HEK293 (cell line): ENCODE measurements around the gene MYO1B.

Source experiments
- CTCF ChIA-PET: fragments of 350-600 bp; formaldehyde crosslinking; extraction: SDS; loops from one replicate; lab custom pipeline; 2021; ENCODE audit warnings: antibody characterized with exemption; lab: Yijun Ruan, JAX
- POLR2A ChIA-PET: fragments of 300-600 bp; formaldehyde crosslinking; extraction: SDS; loops from one replicate; lab custom pipeline; 2020; ENCODE audit warnings: antibody characterized with exemption, inconsistent platforms; lab: Yijun Ruan, JAX
- H3K27ac ChIP-seq: fragments of 200-500 bp; sonication (Bioruptor generic); 2 replicates; pipeline ENCODE4 v1.5.1; 2014; ENCODE audit warnings: low read depth, low read length, control low read depth, inconsistent platforms; ENCODE audit errors: extremely low read depth
- H3K36me3 ChIP-seq, 2 experiments: fragments of 200-500 bp in 1 of 2; sonication (Bioruptor generic) in 1 of 2; 1 replicate in 1 of 2; 2 replicates in 1 of 2; pipeline ENCODE4 v1.5.1; 2014 to 2017; ENCODE audit warnings: inconsistent platforms in 2 of 2, low read length in 2 of 2; ENCODE audit not compliant: control insufficient read depth in 2 of 2, insufficient read depth in 1 of 2
- H3K4me1 ChIP-seq: fragments of 200-500 bp; sonication (Bioruptor generic); 2 replicates; pipeline ENCODE4 v1.5.1; 2014; ENCODE audit warnings: mild to moderate bottlenecking, low read length, inconsistent platforms; ENCODE audit not compliant: control insufficient read depth, insufficient read depth
- H3K4me3 ChIP-seq: 2 replicates; pipeline ENCODE4 v1.5.1; 2011; ENCODE audit warnings: low read depth, mild to moderate bottlenecking, control low read depth, low read length, moderate library complexity
- H3K9me3 ChIP-seq: fragments of 200-500 bp; sonication (Bioruptor generic); 2 replicates; pipeline ENCODE4 v1.5.1; 2014; ENCODE audit warnings: low read depth, low read length, inconsistent platforms; ENCODE audit not compliant: control insufficient read depth, insufficient read depth
- KLF10 ChIP-seq: fragments of 450-650 bp; IDR thresholded peaks from 2 replicates; pipeline ENCODE4 v1.5.1; 2018; ENCODE audit warnings: missing biosample characterization, mild to moderate bottlenecking, missing genetic modification characterization
- KLF7 ChIP-seq: fragments of 450-650 bp; formaldehyde crosslinking; IDR thresholded peaks from 2 replicates; pipeline ENCODE4 v1.5.1; 2016; ENCODE audit warnings: missing biosample characterization, missing genetic modification characterization, borderline replicate concordance
- PRDM1 ChIP-seq: fragments of 450-650 bp; formaldehyde crosslinking; IDR thresholded peaks from 2 replicates; pipeline ENCODE4; 2016; ENCODE audit warnings: missing biosample characterization, missing genetic modification characterization
- SCRT1 ChIP-seq: fragments of 450-650 bp; formaldehyde crosslinking; IDR thresholded peaks from 2 replicates; pipeline ENCODE4 v1.5.1; 2016; ENCODE audit warnings: missing biosample characterization, missing genetic modification characterization, borderline replicate concordance
- SETDB1 ChIP-seq: IDR thresholded peaks from one replicate; pipeline ENCODE4 v1.6.1; 2017; ENCODE audit warnings: mild to moderate bottlenecking, low read length, moderate library complexity, mixed read lengths; ENCODE audit not compliant: insufficient read length
- WT1 ChIP-seq: fragments of 450-650 bp; formaldehyde crosslinking; IDR thresholded peaks from 2 replicates; pipeline ENCODE4 v1.5.1; 2016; ENCODE audit warnings: missing biosample characterization, missing genetic modification characterization
- ZNF148 ChIP-seq: fragments of 450-650 bp; formaldehyde crosslinking; IDR thresholded peaks from 2 replicates; pipeline ENCODE4 v1.5.0; 2017; ENCODE audit warnings: missing biosample characterization, missing genetic modification characterization, borderline replicate concordance
- ZNF155 ChIP-seq: fragments of 450-650 bp; formaldehyde crosslinking; IDR thresholded peaks from 2 replicates; pipeline ENCODE4 v1.5.1; 2016; ENCODE audit warnings: missing biosample characterization, missing genetic modification characterization
- ZNF280C ChIP-seq: fragments of 450-650 bp; formaldehyde crosslinking; IDR thresholded peaks from 2 replicates; pipeline ENCODE4 v1.5.1; 2016; ENCODE audit warnings: missing biosample characterization, missing genetic modification characterization
- ZNF362 ChIP-seq: fragments of 450-650 bp; formaldehyde crosslinking; IDR thresholded peaks from 2 replicates; pipeline ENCODE4 v1.5.1; 2016; ENCODE audit warnings: missing biosample characterization, missing genetic modification characterization
- ZNF449 ChIP-seq: fragments of 450-650 bp; formaldehyde crosslinking; IDR thresholded peaks from 2 replicates; pipeline ENCODE4 v1.5.1; 2017; ENCODE audit warnings: missing biosample characterization, mild to moderate bottlenecking, missing genetic modification characterization, moderate library complexity
- ZNF513 ChIP-seq: fragments of 450-650 bp; IDR thresholded peaks from 2 replicates; pipeline ENCODE4 v1.5.1; 2018; ENCODE audit warnings: missing biosample characterization, missing genetic modification characterization
- ZNF549 ChIP-seq: fragments of 450-650 bp; IDR thresholded peaks from 2 replicates; pipeline ENCODE4 v1.5.1; 2018; ENCODE audit warnings: missing biosample characterization, missing genetic modification characterization, mild to moderate bottlenecking, inconsistent platforms, moderate library complexity
- ZNF558 ChIP-seq: fragments of 450-650 bp; formaldehyde crosslinking; IDR thresholded peaks from 2 replicates; pipeline ENCODE4 v1.5.1; 2016; ENCODE audit warnings: missing biosample characterization, missing genetic modification characterization
- ZNF580 ChIP-seq: fragments of 450-650 bp; formaldehyde crosslinking; IDR thresholded peaks from 2 replicates; pipeline ENCODE4 v1.5.1; 2016; ENCODE audit warnings: missing biosample characterization, missing genetic modification characterization
- ZNF600 ChIP-seq: fragments of 450-650 bp; formaldehyde crosslinking; IDR thresholded peaks from 2 replicates; pipeline ENCODE4 v1.5.1; 2016; ENCODE audit warnings: missing biosample characterization, missing genetic modification characterization
- ZNF664 ChIP-seq: fragments of 450-650 bp; formaldehyde crosslinking; IDR thresholded peaks from 2 replicates; pipeline ENCODE4 v1.5.1; 2016; ENCODE audit warnings: missing biosample characterization, missing genetic modification characterization

MYO1B gene

GRCh38 chr2:191415101-191415500, 169.9 kb downstream of the MYO1B start (continued):
- TF ChIP-seq KLF10, result no peak
- no peak for TF ChIP-seq PRDM1 (tag by site-specific recombination)
- TF ChIP-seq KLF7 (tag by site-specific recombination), result no peak
- TF ChIP-seq ZNF600 (tag by site-specific recombination), result no peak
- no peak for TF ChIP-seq SETDB1
- no peak for TF ChIP-seq ZNF664 (tag by site-specific recombination)
- TF ChIP-seq ZNF148 (tag by site-specific recombination), result no peak
- TF ChIP-seq WT1 (tag by site-specific recombination), result no peak
- no peak for TF ChIP-seq ZNF280C (tag by site-specific recombination)
- TF ChIP-seq, all 188 proteins: peak for 0

- Histone ChIP-seq H3K36me3 (peaks cover 22 to 61% of the 10 kb centered on the region in 2 experiments), H3K27ac (no peak overlapping the region)
- CTCF ChIA-PET, result interaction anchor here (0.5 kb wide), 1 partner anchor 64 kb away, joined by 3 read pairs; no protein-coding TSS in a partner anchor
Measured at GRCh38 chr2:191415858-191416257, 170.7 kb downstream of the MYO1B start.

More at GRCh38 chr2:191415858-191416257, 170.7 kb downstream of the MYO1B start:
- TF ChIP-seq SCRT1 (no peak), ZNF449 (tag by site-specific recombination) (no peak), ZNF155 (no peak), ZNF558 (no peak), ZNF600 (tag by site-specific recombination) (no peak), ZNF362 (tag by site-specific recombination) (no peak), ZNF549 (tag by site-specific recombination) (no peak), ZNF513 (tag by site-specific recombination) (no peak), ZNF580 (no peak)
- Histone ChIP-seq H3K4me1 (no peaks in the 10 kb centered on the region), H3K4me3 (no peak overlapping the region), H3K9me3 (no peaks in the 10 kb centered on the region)
- POLR2A ChIA-PET, result no interaction called here
